Sigmoid colon (tissue), 7 donors: Measurements from ENCODE around the gene KRTAP19-7. TPM values are rescaled to one million over a fixed set of nuclear protein-coding genes. Genes with fewer than 3 reads are reported as not detected.

Experiments
- DNase-seq: peaks from one replicate; pipeline ENCODE4 v3.0.0-alpha.2; 2019
- H3K27ac ChIP-seq, 4 donors: fragments of 200-600 bp; sonication (generic); one replicate each; pipeline ENCODE4 v1.5.1; 2016 to 2019; ENCODE audit warnings: mild to moderate bottlenecking in 1 of 4
- H3K27me3 ChIP-seq, 3 donors: fragments of 200-600 bp; sonication (generic); one replicate each; pipeline ENCODE4 v1.5.1; 2019; ENCODE audit warnings: mild to moderate bottlenecking in 1 of 3
- H3K36me3 ChIP-seq, 4 donors: fragments of 200-600 bp; sonication (generic); one replicate each; pipeline ENCODE4 v1.5.1; 2016 to 2019
- H3K4me1 ChIP-seq, 4 donors: fragments of 200-600 bp; sonication (generic); one replicate each; pipeline ENCODE4 v1.5.1; 2017 to 2019
- H3K4me3 ChIP-seq, 4 donors: fragments of 200-600 bp; sonication (generic); one replicate each; pipeline ENCODE4 v1.5.1; 2017 to 2019; ENCODE audit warnings: mild to moderate bottlenecking in 2 of 4, moderate library complexity in 1 of 4
- H3K9me3 ChIP-seq, 4 donors: fragments of 200-600 bp in 3 of 4; sonication (generic) in 3 of 4; one replicate each; pipeline versions ENCODE4 v1.5.1 to v1.6.1; 2013 to 2019
- CTCF ChIP-seq, 4 experiments: fragments of 450-650 bp in 3 of 4; fragments of 200-600 bp in 1 of 4; IDR thresholded peaks; one replicate each; pipeline ENCODE4 v1.5.1; 2016 to 2019; ENCODE audit warnings: antibody characterized with exemption in 4 of 4, mild to moderate bottlenecking in 3 of 4, moderate library complexity in 2 of 4
- EP300 ChIP-seq, 4 donors: sonication (generic); formaldehyde crosslinking; IDR thresholded peaks; one replicate each; pipeline ENCODE4 v1.6.1; 2017; ENCODE audit warnings: antibody characterized with exemption in 4 of 4
- POLR2A ChIP-seq, 2 donors: fragments of 450-650 bp; IDR thresholded peaks; one replicate each; pipeline ENCODE4 v1.6.1; 2016; ENCODE audit warnings: antibody characterized with exemption in 2 of 2, mild to moderate bottlenecking in 2 of 2, moderate library complexity in 2 of 2
- POLR2AphosphoS5 ChIP-seq, 4 donors: sonication (generic); formaldehyde crosslinking; IDR thresholded peaks; one replicate each; pipeline ENCODE4 v1.6.1; 2017; ENCODE audit warnings: antibody characterized with exemption in 4 of 4
- WGBS, 2 donors: extraction: QIAGEN DNeasy Blood & Tissue Kit; methylation state at CpG; one replicate each; pipeline ENCODE4 v1.1.7; 2013; 5-methylcytosine and 5-hydroxymethylcytosine counted together
- intact Hi-C: fragments of 100-400 bp; cut with DNase I; formaldehyde crosslinking; loops from one replicate; pipeline ENCODE4 v1.15.1; 2023
- polyA plus RNA-seq, 3 donors: library from polyadenylated mRNA; stranded (reverse); fragments of 200-250 nt; gene quantifications; one replicate each; pipeline ENCODE4 v1.2.3, GENCODE V29; 2013
- total RNA-seq, 4 donors: library from RNA; depleted of rRNA; stranded (reverse); fragments of >200 nt; gene quantifications; one replicate each; pipeline ENCODE4 v1.1.0, GENCODE V29; 2016
- donor health status: healthy with polysubstance abuse.
- donor health status: Bipolar disorder and iron deficiency.
- donor health status: healthy.

The KRTAP19-7 gene
- total RNA-seq (not detected), polyA plus RNA-seq (not detected)

- no peaks in the 10 kb centered on the region for H3K36me3 ChIP-seq
- H3K27ac ChIP-seq = no peak within 1 kb of the TSS
- no peak within 1 kb of the TSS for H3K4me3 ChIP-seq
- H3K4me1 ChIP-seq = no peaks in the 10 kb centered on the region
- TF ChIP-seq EP300 (IDR thresholded peaks at IDR 0.05) (no peak), CTCF (IDR thresholded peaks at IDR 0.05) (no peak)
- intact Hi-C loops = no loop called here
- 65 to 74% methylated on average over 2 of the region's 2 CpGs for WGBS, 2 donors
- H3K27me3 ChIP-seq = no peaks in the 10 kb centered on the region
- peaks cover 0 to 2% (median 0%) of the 10 kb centered on the region in 4 donors for H3K9me3 ChIP-seq
- no peak for DNase-seq
Measured at GRCh38 chr21:30561264-30561895, at the start of gene KRTAP19-7. Gene KRTAP19-7 (minus strand): TSS chr21:30561314. CDS start chr21:30561289, 25 bp downstream.

GRCh38 chr21:30605968-30606367 lies 44.9 kb upstream of the KRTAP19-7 start:
- intact Hi-C loops = no loop called here
- Histone ChIP-seq H3K36me3 (no peaks in the 10 kb centered on the region), H3K9me3 (no peaks in the 10 kb centered on the region), H3K4me1 (no peaks in the 10 kb centered on the region), H3K27ac (no peak overlapping the region), H3K27me3 (no peaks in the 10 kb centered on the region), H3K4me3 (no peak overlapping the region)
- WGBS, 2 donors = 87 to 88% methylated on average over 2 of the region's 2 CpGs
- no peak for TF ChIP-seq POLR2A (IDR thresholded peaks at IDR 0.05)
- no peak for TF ChIP-seq POLR2AphosphoS5 (IDR thresholded peaks at IDR 0.05)
- TF ChIP-seq EP300 (IDR thresholded peaks at IDR 0.05) = no peak
- no peak for TF ChIP-seq CTCF (IDR thresholded peaks at IDR 0.05)
- DNase-seq = no peak

GRCh38 chr21:30600787-30601186 lies 39.7 kb upstream of the KRTAP19-7 start, which contains the start of gene KRTAP22-1:
Gene KRTAP22-1 (plus strand): TSS chr21:30601087.
- TF ChIP-seq POLR2A (IDR thresholded peaks at IDR 0.05) (no peak), POLR2AphosphoS5 (IDR thresholded peaks at IDR 0.05) (no peak), EP300 (IDR thresholded peaks at IDR 0.05) (no peak), CTCF (IDR thresholded peaks at IDR 0.05) (no peak)
- Histone ChIP-seq H3K4me1 (no peaks in the 10 kb centered on the region), H3K9me3 (no peaks in the 10 kb centered on the region), H3K27ac (no peak within 1 kb of the TSS), H3K4me3 (no peak within 1 kb of the TSS), H3K27me3 (no peaks in the 10 kb centered on the region), H3K36me3 (no peaks in the 10 kb centered on the region)
- intact Hi-C loops = no loop called here
- WGBS, 2 donors = 42 to 96% methylated on average over 1 of the region's 1 CpG
- no peak for DNase-seq

- DNase-seq = no peak
Measured at GRCh38 chr21:30598802-30599201, 37.7 kb upstream of the KRTAP19-7 start, which contains the start of gene KRTAP6-2. Gene KRTAP6-2 (minus strand): TSS chr21:30598902. CDS start chr21:30598874, 28 bp downstream.

More at GRCh38 chr21:30598802-30599201, 37.7 kb upstream of the KRTAP19-7 start, which contains the start of gene KRTAP6-2:
- 95 to 97% methylated on average over 6 of the region's 6 CpGs for WGBS, 2 donors
- no peaks in the 10 kb centered on the region for H3K9me3 ChIP-seq
- no peak for TF ChIP-seq CTCF (IDR thresholded peaks at IDR 0.05)
- no peak for TF ChIP-seq POLR2AphosphoS5 (IDR thresholded peaks at IDR 0.05)
- no peak for TF ChIP-seq POLR2A (IDR thresholded peaks at IDR 0.05)
- no peak for TF ChIP-seq EP300 (IDR thresholded peaks at IDR 0.05)
- no peaks in the 10 kb centered on the region for H3K27me3 ChIP-seq
- intact Hi-C loops = no loop called here
- H3K4me1 ChIP-seq = no peaks in the 10 kb centered on the region
- no peak within 1 kb of the TSS for H3K27ac ChIP-seq
- H3K4me3 ChIP-seq = no peak within 1 kb of the TSS
- no peaks in the 10 kb centered on the region for H3K36me3 ChIP-seq
